ENCODE measurements around the gene RASGRF1.
"Not testable (repeated sequence)": the region's sequence is repeated elsewhere in the genome, so short reads cannot be mapped to it uniquely, and the experiment has no call there.

RASGRF1 gene

GRCh38 chr15:78937132-78937739 lies 153.3 kb downstream of the RASGRF1 start:
- Mint-ChIP-seq H3K9me3 (no peaks in the 10 kb centered on the region), H3K27me3 (peaks cover 2% of the 10 kb centered on the region), H3K4me3 (no peak overlapping the region), H3K27ac (no peak overlapping the region), H3K36me3 (no peaks in the 10 kb centered on the region), H3K4me1 (peaks cover 4% of the 10 kb centered on the region)

- Mint-ChIP-seq H3K9me3 (no peaks in the 10 kb centered on the region), H3K4me1 (peaks cover 4% of the 10 kb centered on the region), H3K27ac (no peak overlapping the region), H3K27me3 (peaks cover 2% of the 10 kb centered on the region), H3K36me3 (no peaks in the 10 kb centered on the region), H3K4me3 (no peak overlapping the region)
Observed at GRCh38 chr15:78934655-78935023, 155.9 kb downstream of the RASGRF1 start.

GRCh38 chr15:78933823-78934654 lies 156.5 kb downstream of the RASGRF1 start:
- H3K27ac Mint-ChIP-seq = no peak overlapping the region
- H3K4me1 Mint-ChIP-seq = peaks cover under 1% of the 10 kb centered on the region
- H3K9me3 Mint-ChIP-seq = no peaks in the 10 kb centered on the region
- H3K36me3 Mint-ChIP-seq = no peaks in the 10 kb centered on the region
- H3K27me3 Mint-ChIP-seq = peaks cover 2% of the 10 kb centered on the region
- no peak overlapping the region for H3K4me3 Mint-ChIP-seq

GRCh38 chr15:78933187-78933822 lies 157.3 kb downstream of the RASGRF1 start:
- Mint-ChIP-seq H3K4me3 (no peak overlapping the region), H3K27me3 (peaks cover 2% of the 10 kb centered on the region), H3K4me1 (no peaks in the 10 kb centered on the region), H3K9me3 (no peaks in the 10 kb centered on the region), H3K36me3 (no peaks in the 10 kb centered on the region), H3K27ac (no peak overlapping the region)

GRCh38 chr15:78932258-78932808 lies 158.2 kb downstream of the RASGRF1 start:
- no peak overlapping the region for H3K4me3 Mint-ChIP-seq
- H3K27me3 Mint-ChIP-seq = peaks cover 2% of the 10 kb centered on the region
- H3K27ac Mint-ChIP-seq = no peak overlapping the region
- no peaks in the 10 kb centered on the region for H3K4me1 Mint-ChIP-seq
- no peaks in the 10 kb centered on the region for H3K9me3 Mint-ChIP-seq
- no peaks in the 10 kb centered on the region for H3K36me3 Mint-ChIP-seq

- H3K9me3 Mint-ChIP-seq = no peaks in the 10 kb centered on the region
- H3K27me3 Mint-ChIP-seq = peaks cover 2% of the 10 kb centered on the region
- no peak overlapping the region for H3K4me3 Mint-ChIP-seq
- H3K27ac Mint-ChIP-seq = no peak overlapping the region
- no peaks in the 10 kb centered on the region for H3K36me3 Mint-ChIP-seq
- H3K4me1 Mint-ChIP-seq = no peaks in the 10 kb centered on the region
Observed at GRCh38 chr15:78931439-78932257, 158.9 kb downstream of the RASGRF1 start.

GRCh38 chr15:78930577-78931388 lies 159.8 kb downstream of the RASGRF1 start:
- Mint-ChIP-seq H3K27ac (no peak overlapping the region), H3K4me3 (no peak overlapping the region), H3K4me1 (no peaks in the 10 kb centered on the region), H3K27me3 (peaks cover 2% of the 10 kb centered on the region), H3K36me3 (no peaks in the 10 kb centered on the region), H3K9me3 (no peaks in the 10 kb centered on the region)

GRCh38 chr15:78929536-78930264 lies 160.9 kb downstream of the RASGRF1 start:
- H3K4me3 Mint-ChIP-seq = no peak overlapping the region
- H3K9me3 Mint-ChIP-seq = no peaks in the 10 kb centered on the region
- H3K27ac Mint-ChIP-seq = no peak overlapping the region
- H3K36me3 Mint-ChIP-seq = no peaks in the 10 kb centered on the region
- peaks cover 2% of the 10 kb centered on the region for H3K27me3 Mint-ChIP-seq
- no peaks in the 10 kb centered on the region for H3K4me1 Mint-ChIP-seq

GRCh38 chr15:78928616-78929093 lies 161.9 kb downstream of the RASGRF1 start:
- H3K4me1 Mint-ChIP-seq = no peaks in the 10 kb centered on the region
- H3K27ac Mint-ChIP-seq = no peak overlapping the region
- H3K9me3 Mint-ChIP-seq = no peaks in the 10 kb centered on the region
- H3K27me3 Mint-ChIP-seq = peaks cover 2% of the 10 kb centered on the region
- H3K4me3 Mint-ChIP-seq = no peak overlapping the region
- peaks cover 1% of the 10 kb centered on the region for H3K36me3 Mint-ChIP-seq

GRCh38 chr15:78928176-78928575 lies 162.4 kb downstream of the RASGRF1 start:
- H3K4me1 Mint-ChIP-seq, H3K36me3 Mint-ChIP-seq, H3K9me3 Mint-ChIP-seq, H3K27ac Mint-ChIP-seq, H3K4me3 Mint-ChIP-seq, H3K27me3 Mint-ChIP-seq: not testable (repeated sequence)

- H3K27ac Mint-ChIP-seq = no peak overlapping the region
- H3K27me3 Mint-ChIP-seq = no peaks in the 10 kb centered on the region
- H3K4me3 Mint-ChIP-seq = no peak overlapping the region
- H3K9me3 Mint-ChIP-seq = no peaks in the 10 kb centered on the region
- peaks cover 1% of the 10 kb centered on the region for H3K36me3 Mint-ChIP-seq
- H3K4me1 Mint-ChIP-seq = no peaks in the 10 kb centered on the region
Observed at GRCh38 chr15:78927077-78927790, 163.3 kb downstream of the RASGRF1 start.

- peaks cover 1% of the 10 kb centered on the region for H3K36me3 Mint-ChIP-seq
- H3K27ac Mint-ChIP-seq = no peak overlapping the region
- no peaks in the 10 kb centered on the region for H3K4me1 Mint-ChIP-seq
- H3K4me3 Mint-ChIP-seq = no peak overlapping the region
- no peaks in the 10 kb centered on the region for H3K27me3 Mint-ChIP-seq
- no peaks in the 10 kb centered on the region for H3K9me3 Mint-ChIP-seq
Observed at GRCh38 chr15:78925956-78926743, 164.4 kb downstream of the RASGRF1 start.

GRCh38 chr15:78925076-78925624 lies 165.4 kb downstream of the RASGRF1 start:
- H3K9me3 Mint-ChIP-seq = no peaks in the 10 kb centered on the region
- no peaks in the 10 kb centered on the region for H3K4me1 Mint-ChIP-seq
- H3K27me3 Mint-ChIP-seq = no peaks in the 10 kb centered on the region
- H3K36me3 Mint-ChIP-seq = peaks cover 1% of the 10 kb centered on the region
- no peak overlapping the region for H3K4me3 Mint-ChIP-seq
- H3K27ac Mint-ChIP-seq = no peak overlapping the region
